Measurements from ENCODE around the gene CAMK1G.

DNA sequence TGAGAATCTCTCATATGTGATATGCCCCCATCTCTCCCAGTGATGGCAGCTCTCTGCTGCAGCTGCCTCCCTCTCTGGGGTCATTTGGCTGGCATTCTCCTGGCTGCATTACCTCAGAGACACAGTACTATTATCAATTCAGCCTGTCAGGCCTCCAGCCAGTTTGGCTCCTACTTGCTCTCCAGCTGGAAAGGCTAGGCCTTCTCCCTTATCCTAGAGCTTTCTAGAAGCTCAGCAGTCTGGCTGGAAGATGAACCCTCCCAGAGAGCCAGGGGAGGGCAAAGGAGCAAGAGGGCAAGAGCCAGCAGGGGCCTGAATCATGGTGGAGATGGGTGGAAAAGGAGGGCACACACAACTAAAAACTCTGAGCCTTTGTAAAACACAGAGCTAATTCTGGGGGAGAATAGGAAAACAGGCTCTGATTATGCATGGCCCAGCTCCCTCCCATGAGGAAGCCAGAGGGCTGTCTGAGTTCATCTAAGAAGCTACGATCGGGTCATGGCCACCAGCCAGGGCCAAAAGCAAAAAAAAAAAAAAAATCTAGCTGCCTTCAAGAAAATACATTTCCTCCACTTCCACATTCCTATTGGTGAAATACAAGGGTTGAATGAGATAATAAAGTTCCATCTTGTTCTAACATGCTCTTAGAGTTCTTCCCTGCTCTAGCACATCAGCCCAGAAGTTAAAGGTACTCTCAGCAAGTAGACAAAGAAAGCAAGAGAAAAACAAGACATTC lies 59.9 kb downstream of the CAMK1G start:
- TF ChIP-seq EP300 (IDR thresholded peaks at IDR 0.05) (no peak), POLR2A (IDR thresholded peaks at IDR 0.05) (no peak), POLR2AphosphoS5 (IDR thresholded peaks at IDR 0.05) (no peak)
- TF ChIP-seq, protein P1, sequence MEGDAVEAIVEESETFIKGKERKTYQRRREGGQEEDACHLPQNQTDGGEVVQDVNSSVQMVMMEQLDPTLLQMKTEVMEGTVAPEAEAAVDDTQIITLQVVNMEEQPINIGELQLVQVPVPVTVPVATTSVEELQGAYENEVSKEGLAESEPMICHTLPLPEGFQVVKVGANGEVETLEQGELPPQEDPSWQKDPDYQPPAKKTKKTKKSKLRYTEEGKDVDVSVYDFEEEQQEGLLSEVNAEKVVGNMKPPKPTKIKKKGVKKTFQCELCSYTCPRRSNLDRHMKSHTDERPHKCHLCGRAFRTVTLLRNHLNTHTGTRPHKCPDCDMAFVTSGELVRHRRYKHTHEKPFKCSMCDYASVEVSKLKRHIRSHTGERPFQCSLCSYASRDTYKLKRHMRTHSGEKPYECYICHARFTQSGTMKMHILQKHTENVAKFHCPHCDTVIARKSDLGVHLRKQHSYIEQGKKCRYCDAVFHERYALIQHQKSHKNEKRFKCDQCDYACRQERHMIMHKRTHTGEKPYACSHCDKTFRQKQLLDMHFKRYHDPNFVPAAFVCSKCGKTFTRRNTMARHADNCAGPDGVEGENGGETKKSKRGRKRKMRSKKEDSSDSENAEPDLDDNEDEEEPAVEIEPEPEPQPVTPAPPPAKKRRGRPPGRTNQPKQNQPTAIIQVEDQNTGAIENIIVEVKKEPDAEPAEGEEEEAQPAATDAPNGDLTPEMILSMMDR (IDR thresholded peaks at IDR 0.05), result no peak
